ENCODE data around the gene METAP1. TPM values are rescaled to one million over a fixed set of nuclear protein-coding genes. Genes with fewer than 3 reads are reported as not detected.
A peak's percentile ranks its signal among the peaks of the same experiment; 100 is the strongest.

METAP1 gene
- total and polyA plus RNA-seq, 2 donors (not counting 1 experiment from before 2014, with no cell fraction given), result 20.4 to 40.0 TPM

GRCh38 chr4:99027304-99027703 is 31.8 kb downstream of the METAP1 start:
- POLR2A ChIA-PET, result no interaction called here
- WGBS (ENCODE audit: insufficient coverage), result no CpG with 5 or more reads among the region's 2 CpGs
- peak overlapping the region; percentile 43 for H3K27ac Mint-ChIP-seq

GRCh38 chr4:99028187-99028586 is 32.7 kb downstream of the METAP1 start:
- TF ChIP-seq CTCF (IDR thresholded peaks at IDR 0.05) (no peak), EZH2 (IDR thresholded peaks at IDR 0.05; ENCODE audit: borderline replicate concordance, insufficient read depth, low read depth, low read length, poor library complexity, severe bottlenecking) (no peak)
- H3K4me3 Mint-ChIP-seq, result no peak overlapping the region
- peaks cover 9 to 17% of the 10 kb centered on the region in 2 donors for H3K4me1 ChIP-seq (ENCODE audit: control insufficient read depth in 2 of 2, insufficient read depth in 2 of 2, low read length in 2 of 2)
- H3K9me3 ChIP-seq (ENCODE audit: control extremely low read depth in 1 of 3, control insufficient read depth in 2 of 3, insufficient read depth in 1 of 3, low read length in 2 of 3), result no peaks in the 10 kb centered on the region
- no peak overlapping the region for H3K4me2 ChIP-seq (replicated peaks; ENCODE audit: low read depth, low read length, poor library complexity, severe bottlenecking)
- H3K27me3 ChIP-seq (replicated peaks in 1 of 4; ENCODE audit: control extremely low read depth in 1 of 4, control insufficient read depth in 3 of 4, insufficient read depth in 4 of 4, low read length in 3 of 4), result no peaks in the 10 kb centered on the region
- H3K79me2 ChIP-seq (ENCODE audit: control insufficient read depth, insufficient read depth, low read length), result peaks cover 77% of the 10 kb centered on the region
- H3K9me3 Mint-ChIP-seq (ENCODE audit: insufficient read depth), result no peaks in the 10 kb centered on the region
- H4K20me1 ChIP-seq (ENCODE audit: control insufficient read depth, insufficient read depth, low read length, poor library complexity, severe bottlenecking), result peaks cover 37% of the 10 kb centered on the region
- intact Hi-C loops (cut with micrococcal nuclease), result no loop called here
- peak overlapping the region in 1 of 2 donors; percentile 36 for H3K27ac ChIP-seq (ENCODE audit: low read length in 2 of 2)
- ChIA-PET POLR2A (no interaction called here), CTCF (interaction anchor here (2.1 kb wide), 1 partner anchor 28 kb away, joined by 6 read pairs; no protein-coding TSS in a partner anchor)
- no peak for ATAC-seq (ENCODE audit: low read depth)
- no peak for DNase-seq
- no peaks in the 10 kb centered on the region for H3K36me3 ChIP-seq (replicated peaks in 1 of 2; ENCODE audit: control extremely low read depth in 1 of 2, control insufficient read depth in 1 of 2, extremely low read depth in 1 of 2, insufficient read depth in 2 of 2, low read length in 1 of 2)
- no peak overlapping the region for H3K9ac ChIP-seq (ENCODE audit: low read length)
- H3K4me3 ChIP-seq (ENCODE audit: control extremely low read depth in 1 of 5, extremely low read depth in 1 of 5, insufficient read depth in 1 of 5, low read depth in 2 of 5, low read length in 4 of 5), result no peak overlapping the region
- no peaks in the 10 kb centered on the region for H3K27me3 Mint-ChIP-seq
- H3K4me1 Mint-ChIP-seq, result peaks cover 59% of the 10 kb centered on the region
- H3K27ac Mint-ChIP-seq, result no peak overlapping the region
- no peak overlapping the region for H2AFZ ChIP-seq (ENCODE audit: insufficient read depth, low read depth, low read length, poor library complexity, severe bottlenecking)

More at GRCh38 chr4:99027304-99027703, 31.8 kb downstream of the METAP1 start:
- Mint-ChIP-seq H3K27me3 (no peaks in the 10 kb centered on the region), H3K4me3 (no peak overlapping the region), H3K4me1 (peaks cover 63% of the 10 kb centered on the region), H3K9me3 (ENCODE audit: insufficient read depth) (no peaks in the 10 kb centered on the region)
- TF ChIP-seq CTCF (IDR thresholded peaks at IDR 0.05), result no peak
- no peak for TF ChIP-seq EZH2 (IDR thresholded peaks at IDR 0.05; ENCODE audit: borderline replicate concordance, insufficient read depth, low read depth, low read length, poor library complexity, severe bottlenecking)
- Histone ChIP-seq H3K9me3 (ENCODE audit: control extremely low read depth in 1 of 3, control insufficient read depth in 2 of 3, insufficient read depth in 1 of 3, low read length in 2 of 3) (peaks cover 0 to 2% (median 0%) of the 10 kb centered on the region in 3 donors), H3K27me3 (replicated peaks in 1 of 4; ENCODE audit: control extremely low read depth in 1 of 4, control insufficient read depth in 3 of 4, insufficient read depth in 4 of 4, low read length in 3 of 4) (no peaks in the 10 kb centered on the region), H3K4me2 (replicated peaks; ENCODE audit: low read depth, low read length, poor library complexity, severe bottlenecking) (no peak overlapping the region), H3K9ac (ENCODE audit: low read length) (no peak overlapping the region), H3K79me2 (ENCODE audit: control insufficient read depth, insufficient read depth, low read length) (peaks cover 80% of the 10 kb centered on the region), H3K4me3 (ENCODE audit: control extremely low read depth in 1 of 5, extremely low read depth in 1 of 5, insufficient read depth in 1 of 5, low read depth in 2 of 5, low read length in 4 of 5) (no peak overlapping the region), H2AFZ (ENCODE audit: insufficient read depth, low read depth, low read length, poor library complexity, severe bottlenecking) (no peak overlapping the region), H3K36me3 (replicated peaks in 1 of 2; ENCODE audit: control extremely low read depth in 1 of 2, control insufficient read depth in 1 of 2, extremely low read depth in 1 of 2, insufficient read depth in 2 of 2, low read length in 1 of 2) (no peaks in the 10 kb centered on the region), H3K4me1 (ENCODE audit: control insufficient read depth in 2 of 2, insufficient read depth in 2 of 2, low read length in 2 of 2) (peaks cover 9 to 17% of the 10 kb centered on the region in 2 donors), H4K20me1 (ENCODE audit: control insufficient read depth, insufficient read depth, low read length, poor library complexity, severe bottlenecking) (peaks cover 44% of the 10 kb centered on the region), H3K27ac (ENCODE audit: low read length in 2 of 2) (peak overlapping the region in 1 of 2 donors; percentile 36)
- DNase-seq, result no peak
- no peak for ATAC-seq (ENCODE audit: low read depth)
- intact Hi-C loops (cut with micrococcal nuclease), result no loop called here
- CTCF ChIA-PET, result interaction anchor here (2.1 kb wide), 1 partner anchor 29 kb away, joined by 6 read pairs; no protein-coding TSS in a partner anchor

Data from B cell (primary cell).